ENCODE results near the gene DIP2C.

DNA sequence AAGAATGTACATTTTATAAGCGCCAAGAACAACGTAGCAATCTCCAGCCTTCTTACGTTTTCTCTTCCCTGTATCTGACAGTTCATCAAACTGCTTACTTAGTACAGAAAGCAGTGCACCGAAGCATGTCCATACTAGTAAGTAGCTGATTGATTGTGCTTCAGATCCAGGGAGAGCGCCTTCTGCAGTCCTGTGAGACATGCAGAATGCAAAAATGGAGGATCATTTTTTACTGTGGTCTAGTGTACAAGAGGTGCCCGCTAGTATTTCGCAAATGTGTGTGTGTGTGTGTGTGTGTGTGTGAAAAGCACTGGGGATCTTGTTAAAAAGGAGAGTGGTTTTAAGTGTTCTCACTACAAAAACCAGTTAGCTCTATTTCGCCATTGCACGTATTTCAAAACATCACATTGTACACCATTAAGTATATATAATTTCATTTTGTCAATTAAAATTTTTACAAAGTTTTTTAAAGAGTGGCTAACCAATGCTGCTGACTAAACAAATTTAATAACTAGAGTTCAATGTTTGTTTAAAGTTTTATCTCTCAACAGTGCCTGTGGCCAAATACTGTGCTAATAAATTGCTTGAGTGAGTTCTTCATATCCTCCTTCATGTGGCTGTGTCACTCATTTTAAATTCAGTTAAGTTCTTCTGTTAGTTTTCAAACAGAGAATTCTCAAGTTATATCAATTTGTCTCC is 454.6 kb downstream of the DIP2C start:
- TF ChIP-seq TARDBP (IDR thresholded peaks at IDR 0.05), result no peak
- no peak for TF ChIP-seq ELF4 (IDR thresholded peaks at IDR 0.05)
- no peak for TF ChIP-seq LEF1 (IDR thresholded peaks at IDR 0.05; ENCODE audit: borderline replicate concordance)
- TF ChIP-seq FOXK2 (IDR thresholded peaks at IDR 0.05), result no peak
- no peak for TF ChIP-seq BHLHE40 (IDR thresholded peaks at IDR 0.05; ENCODE audit: borderline replicate concordance)
- no peak for TF ChIP-seq SUZ12 (IDR thresholded peaks at IDR 0.05)

Data from HEK293T (cell line).